GM23338 (cell line): ENCODE results near the gene RASGRP3. TPM values are rescaled to one million over a fixed set of nuclear protein-coding genes. Genes with fewer than 3 reads are reported as not detected.

Experiments used
- ATAC-seq: fragments of 200-7000 bp; cut with Tn5 transposase; 3 replicates; pipeline ENCODE4 v1.9.1; 2020
- DNase-seq: peaks from one replicate; pipeline ENCODE4 v3.0.0-alpha.2; 2015; ENCODE audit warnings: low spot score
- H2AFZ ChIP-seq: fragments of 200-600 bp; sonication (generic); 2 replicates; pipeline ENCODE4 v1.8.0; 2016; ENCODE audit warnings: antibody characterized with exemption, mild to moderate bottlenecking, moderate library complexity
- H3F3A ChIP-seq: fragments of 200-600 bp; sonication (generic); replicated peaks from 2 replicates; pipeline ENCODE4 v1.8.0; 2017; ENCODE audit warnings: antibody characterized with exemption, mixed run types, low read depth
- H3K27ac ChIP-seq: fragments of 200-600 bp; sonication (generic); 2 replicates; pipeline ENCODE4 v1.6.1; 2016; ENCODE audit warnings: low read depth
- H3K27me3 ChIP-seq: fragments of 200-600 bp; sonication (generic); 2 replicates; pipeline ENCODE4 v1.8.0; 2016; ENCODE audit warnings: mild to moderate bottlenecking, mixed run types, moderate library complexity; ENCODE audit not compliant: insufficient read depth
- H3K36me3 ChIP-seq: fragments of 200-600 bp; sonication (generic); 2 replicates; pipeline ENCODE4 v1.8.0; 2016; ENCODE audit warnings: mild to moderate bottlenecking; ENCODE audit not compliant: insufficient read depth
- H3K4me1 ChIP-seq: fragments of 200-600 bp; sonication (generic); 2 replicates; pipeline ENCODE4 v1.8.0; 2016; ENCODE audit warnings: mild to moderate bottlenecking, moderate library complexity; ENCODE audit not compliant: insufficient read depth
- H3K4me2 ChIP-seq: fragments of 200-600 bp; sonication (generic); 2 replicates; pipeline ENCODE4 v1.7.1; 2017; ENCODE audit warnings: mixed run types
- H3K4me3 ChIP-seq: fragments of 200-600 bp; sonication (generic); 2 replicates; pipeline ENCODE4 v1.6.1; 2016; ENCODE audit warnings: mixed run types
- H3K79me2 ChIP-seq: fragments of 200-600 bp; sonication (generic); replicated peaks from 2 replicates; pipeline ENCODE4 v1.8.0; 2017; ENCODE audit warnings: mild to moderate bottlenecking; ENCODE audit not compliant: insufficient read depth
- H3K9me2 ChIP-seq: fragments of 200-600 bp; sonication (generic); 2 replicates; pipeline ENCODE4 v1.8.0; 2017; ENCODE audit not compliant: insufficient read depth
- H4K20me1 ChIP-seq: fragments of 200-600 bp; sonication (generic); replicated peaks from 2 replicates; pipeline ENCODE4 v1.8.0; 2017; ENCODE audit warnings: mild to moderate bottlenecking; ENCODE audit not compliant: insufficient read depth
- H3K27ac Mint-ChIP-seq: 2 replicates; pipeline ENCODE4 v1.8.0; 2020; ENCODE audit warnings: inconsistent platforms, mild to moderate bottlenecking, moderate library complexity, mixed read lengths
- H3K27me3 Mint-ChIP-seq: 3 replicates; pipeline ENCODE4 v1.8.0; 2022; ENCODE audit warnings: low read depth, mild to moderate bottlenecking, moderate library complexity, mixed read lengths, inconsistent platforms; ENCODE audit not compliant: insufficient read depth, poor library complexity
- H3K36me3 Mint-ChIP-seq: 3 replicates; pipeline ENCODE4 v1.8.0; 2021; ENCODE audit warnings: low read depth, mild to moderate bottlenecking, inconsistent platforms, moderate library complexity, mixed read lengths
- H3K4me1 Mint-ChIP-seq: 3 replicates; pipeline ENCODE4 v1.8.0; 2020; ENCODE audit warnings: mild to moderate bottlenecking, inconsistent platforms, mixed read lengths
- H3K4me3 Mint-ChIP-seq: 3 replicates; pipeline ENCODE4 v1.8.0; 2021; ENCODE audit warnings: moderate library complexity, mild to moderate bottlenecking, inconsistent platforms, mixed read lengths
- H3K9me3 Mint-ChIP-seq: 3 replicates; pipeline ENCODE4 v1.8.0; 2020; ENCODE audit warnings: moderate library complexity, mild to moderate bottlenecking, inconsistent platforms, mixed read lengths
- CREB1 ChIP-seq: fragments of 250-450 bp; sonication (Bioruptor Pico); IDR thresholded peaks from 2 replicates; pipeline ENCODE4 v1.5.0; 2020; ENCODE audit warnings: low read depth, mild to moderate bottlenecking, moderate library complexity
- EZH2 ChIP-seq: fragments of 200-600 bp; sonication (generic); IDR thresholded peaks from one replicate; pipeline ENCODE4 v1.8.0; 2017; ENCODE audit warnings: antibody characterized with exemption, mild to moderate bottlenecking, low read depth; ENCODE audit not compliant: unreplicated experiment
- EZH2phosphoT487 ChIP-seq: fragments of 200-600 bp; sonication (generic); IDR thresholded peaks from one replicate; pipeline ENCODE4 v1.8.1; 2018; ENCODE audit warnings: antibody characterized with exemption; ENCODE audit not compliant: unreplicated experiment
- JUNB ChIP-seq: IDR thresholded peaks from one replicate; pipeline ENCODE4 v1.6.1; 2016; ENCODE audit warnings: antibody characterized with exemption; ENCODE audit not compliant: unreplicated experiment
- NANOG ChIP-seq: IDR thresholded peaks from 2 replicates; pipeline ENCODE4 v1.6.1; 2016; ENCODE audit warnings: antibody characterized with exemption, borderline replicate concordance
- POLR2AphosphoS5 ChIP-seq: IDR thresholded peaks from 2 replicates; pipeline ENCODE4 v1.6.1; 2016; ENCODE audit warnings: antibody characterized with exemption, low read depth
- STAT1 ChIP-seq: IDR thresholded peaks from one replicate; pipeline ENCODE4 v1.6.1; 2016; ENCODE audit warnings: antibody characterized with exemption; ENCODE audit not compliant: unreplicated experiment
- ZNF114 ChIP-seq: fragments of 250-450 bp; sonication (Bioruptor Pico); IDR thresholded peaks from 2 replicates; pipeline ENCODE4 v1.5.0; 2020; ENCODE audit warnings: mild to moderate bottlenecking, moderate library complexity
- ZNF331 ChIP-seq: fragments of 250-450 bp; sonication (Bioruptor Pico); IDR thresholded peaks from 2 replicates; pipeline ENCODE4 v1.5.0; 2020; ENCODE audit warnings: low read depth, mild to moderate bottlenecking, moderate library complexity
- polyA plus RNA-seq: library from polyadenylated mRNA; unstranded; fragments of >200 nt; fragmentation: Nextera tagmentation; extraction: Ambion mirVana; gene quantifications from 2 replicates; pipeline ENCODE4 v1.2.1, GENCODE V29; 2016
- total RNA-seq: library from RNA; depleted of rRNA; stranded (reverse); fragments of >200 nt; shearing (Covaris generic); gene quantifications from 2 replicates; pipeline ENCODE4 v1.2.3, GENCODE V29; 2014
- TF ChIP-seq, protein P1 (sequence below): IDR thresholded peaks from 2 replicates; pipeline ENCODE4 v1.6.1; 2016; ENCODE audit warnings: antibody characterized with exemption
- TF ChIP-seq, protein P2 (sequence below): fragments of 250-450 bp; sonication (Bioruptor Pico); IDR thresholded peaks from 2 replicates; pipeline ENCODE4 v1.5.0; 2020; ENCODE audit warnings: mild to moderate bottlenecking, moderate library complexity
- TF ChIP-seq, protein P3 (sequence below): IDR thresholded peaks from one replicate; pipeline ENCODE4 v1.6.1; 2018; ENCODE audit warnings: antibody characterized with exemption; ENCODE audit not compliant: unreplicated experiment

The RASGRP3 gene
- total and polyA plus RNA-seq, 2 experiments from 2014 or later, result 0.19 to 0.69 TPM

DNA sequence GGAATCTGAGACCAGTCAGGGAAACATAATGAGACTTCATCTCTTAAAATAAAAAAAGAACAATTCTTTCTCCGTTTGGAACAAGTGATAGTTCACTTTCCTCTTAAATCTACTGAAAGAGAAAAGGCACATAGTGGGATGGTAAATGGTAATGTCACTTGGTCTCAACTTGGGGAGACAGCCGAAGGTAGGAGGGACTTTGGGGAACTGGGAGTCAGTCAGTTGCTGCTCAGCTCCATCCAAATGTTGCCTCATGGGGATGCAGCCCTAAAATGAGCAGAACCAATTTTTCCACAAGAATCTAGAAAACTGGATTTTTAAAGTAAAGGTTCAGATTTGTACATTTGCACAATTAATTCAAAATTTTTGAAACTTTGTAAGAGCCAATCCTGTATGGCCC, 19.2 kb downstream of the RASGRP3 start (continued):
- TF ChIP-seq, protein P1, sequence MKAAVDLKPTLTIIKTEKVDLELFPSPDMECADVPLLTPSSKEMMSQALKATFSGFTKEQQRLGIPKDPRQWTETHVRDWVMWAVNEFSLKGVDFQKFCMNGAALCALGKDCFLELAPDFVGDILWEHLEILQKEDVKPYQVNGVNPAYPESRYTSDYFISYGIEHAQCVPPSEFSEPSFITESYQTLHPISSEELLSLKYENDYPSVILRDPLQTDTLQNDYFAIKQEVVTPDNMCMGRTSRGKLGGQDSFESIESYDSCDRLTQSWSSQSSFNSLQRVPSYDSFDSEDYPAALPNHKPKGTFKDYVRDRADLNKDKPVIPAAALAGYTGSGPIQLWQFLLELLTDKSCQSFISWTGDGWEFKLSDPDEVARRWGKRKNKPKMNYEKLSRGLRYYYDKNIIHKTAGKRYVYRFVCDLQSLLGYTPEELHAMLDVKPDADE, result no peak
- TF ChIP-seq STAT1 (no peak), ZNF331 (CRISPR knock-in tag) (no peak), ZNF114 (CRISPR knock-in tag) (no peak), CREB1 (CRISPR knock-in tag) (no peak)

DNA sequence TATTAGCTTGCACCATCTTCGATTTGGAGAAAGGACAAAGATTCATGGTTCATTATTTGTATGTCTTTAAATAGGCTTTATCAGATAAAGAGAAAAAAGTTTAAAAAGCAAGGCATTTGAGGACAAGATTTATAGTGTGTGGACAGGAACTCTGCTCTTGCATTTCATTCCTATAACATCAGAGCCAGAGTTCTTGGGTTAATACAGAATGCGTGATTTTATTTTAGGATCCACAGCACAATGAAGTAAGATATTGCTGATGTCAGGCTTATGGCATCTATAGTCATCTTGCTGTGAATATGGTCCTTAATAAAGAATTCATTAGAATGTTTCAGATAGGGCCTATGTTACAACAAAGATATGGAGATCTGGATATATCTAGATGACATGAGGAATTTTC, 19.7 kb downstream of the RASGRP3 start:
- Histone ChIP-seq H3F3A (no peaks in the 10 kb centered on the region), H4K20me1 (no peaks in the 10 kb centered on the region), H3K9me2 (peaks cover 12% of the 10 kb centered on the region; the same call in 1 of the 2 replicates), H2AFZ (no peak overlapping the region), H3K27ac (no peak overlapping the region), H3K4me3 (no peak overlapping the region), H3K36me3 (no peaks in the 10 kb centered on the region), H3K27me3 (no peaks in the 10 kb centered on the region), H3K4me2 (no peak overlapping the region), H3K4me1 (no peaks in the 10 kb centered on the region), H3K79me2 (no peaks in the 10 kb centered on the region)
- no peaks in the 10 kb centered on the region for H3K4me1 Mint-ChIP-seq
- H3K9me3 Mint-ChIP-seq, result no peaks in the 10 kb centered on the region; the same call in 2 of the 3 replicates
- H3K36me3 Mint-ChIP-seq, result no peaks in the 10 kb centered on the region
- DNase-seq, result no peak
- no peak overlapping the region for H3K27ac Mint-ChIP-seq
- H3K27me3 Mint-ChIP-seq, result peaks cover 3% of the 10 kb centered on the region
- ATAC-seq, result no peak
- H3K4me3 Mint-ChIP-seq, result no peak overlapping the region
- TF ChIP-seq ZNF114 (CRISPR knock-in tag), result no peak
- TF ChIP-seq, protein P1, result no peak
- TF ChIP-seq, protein P2, sequence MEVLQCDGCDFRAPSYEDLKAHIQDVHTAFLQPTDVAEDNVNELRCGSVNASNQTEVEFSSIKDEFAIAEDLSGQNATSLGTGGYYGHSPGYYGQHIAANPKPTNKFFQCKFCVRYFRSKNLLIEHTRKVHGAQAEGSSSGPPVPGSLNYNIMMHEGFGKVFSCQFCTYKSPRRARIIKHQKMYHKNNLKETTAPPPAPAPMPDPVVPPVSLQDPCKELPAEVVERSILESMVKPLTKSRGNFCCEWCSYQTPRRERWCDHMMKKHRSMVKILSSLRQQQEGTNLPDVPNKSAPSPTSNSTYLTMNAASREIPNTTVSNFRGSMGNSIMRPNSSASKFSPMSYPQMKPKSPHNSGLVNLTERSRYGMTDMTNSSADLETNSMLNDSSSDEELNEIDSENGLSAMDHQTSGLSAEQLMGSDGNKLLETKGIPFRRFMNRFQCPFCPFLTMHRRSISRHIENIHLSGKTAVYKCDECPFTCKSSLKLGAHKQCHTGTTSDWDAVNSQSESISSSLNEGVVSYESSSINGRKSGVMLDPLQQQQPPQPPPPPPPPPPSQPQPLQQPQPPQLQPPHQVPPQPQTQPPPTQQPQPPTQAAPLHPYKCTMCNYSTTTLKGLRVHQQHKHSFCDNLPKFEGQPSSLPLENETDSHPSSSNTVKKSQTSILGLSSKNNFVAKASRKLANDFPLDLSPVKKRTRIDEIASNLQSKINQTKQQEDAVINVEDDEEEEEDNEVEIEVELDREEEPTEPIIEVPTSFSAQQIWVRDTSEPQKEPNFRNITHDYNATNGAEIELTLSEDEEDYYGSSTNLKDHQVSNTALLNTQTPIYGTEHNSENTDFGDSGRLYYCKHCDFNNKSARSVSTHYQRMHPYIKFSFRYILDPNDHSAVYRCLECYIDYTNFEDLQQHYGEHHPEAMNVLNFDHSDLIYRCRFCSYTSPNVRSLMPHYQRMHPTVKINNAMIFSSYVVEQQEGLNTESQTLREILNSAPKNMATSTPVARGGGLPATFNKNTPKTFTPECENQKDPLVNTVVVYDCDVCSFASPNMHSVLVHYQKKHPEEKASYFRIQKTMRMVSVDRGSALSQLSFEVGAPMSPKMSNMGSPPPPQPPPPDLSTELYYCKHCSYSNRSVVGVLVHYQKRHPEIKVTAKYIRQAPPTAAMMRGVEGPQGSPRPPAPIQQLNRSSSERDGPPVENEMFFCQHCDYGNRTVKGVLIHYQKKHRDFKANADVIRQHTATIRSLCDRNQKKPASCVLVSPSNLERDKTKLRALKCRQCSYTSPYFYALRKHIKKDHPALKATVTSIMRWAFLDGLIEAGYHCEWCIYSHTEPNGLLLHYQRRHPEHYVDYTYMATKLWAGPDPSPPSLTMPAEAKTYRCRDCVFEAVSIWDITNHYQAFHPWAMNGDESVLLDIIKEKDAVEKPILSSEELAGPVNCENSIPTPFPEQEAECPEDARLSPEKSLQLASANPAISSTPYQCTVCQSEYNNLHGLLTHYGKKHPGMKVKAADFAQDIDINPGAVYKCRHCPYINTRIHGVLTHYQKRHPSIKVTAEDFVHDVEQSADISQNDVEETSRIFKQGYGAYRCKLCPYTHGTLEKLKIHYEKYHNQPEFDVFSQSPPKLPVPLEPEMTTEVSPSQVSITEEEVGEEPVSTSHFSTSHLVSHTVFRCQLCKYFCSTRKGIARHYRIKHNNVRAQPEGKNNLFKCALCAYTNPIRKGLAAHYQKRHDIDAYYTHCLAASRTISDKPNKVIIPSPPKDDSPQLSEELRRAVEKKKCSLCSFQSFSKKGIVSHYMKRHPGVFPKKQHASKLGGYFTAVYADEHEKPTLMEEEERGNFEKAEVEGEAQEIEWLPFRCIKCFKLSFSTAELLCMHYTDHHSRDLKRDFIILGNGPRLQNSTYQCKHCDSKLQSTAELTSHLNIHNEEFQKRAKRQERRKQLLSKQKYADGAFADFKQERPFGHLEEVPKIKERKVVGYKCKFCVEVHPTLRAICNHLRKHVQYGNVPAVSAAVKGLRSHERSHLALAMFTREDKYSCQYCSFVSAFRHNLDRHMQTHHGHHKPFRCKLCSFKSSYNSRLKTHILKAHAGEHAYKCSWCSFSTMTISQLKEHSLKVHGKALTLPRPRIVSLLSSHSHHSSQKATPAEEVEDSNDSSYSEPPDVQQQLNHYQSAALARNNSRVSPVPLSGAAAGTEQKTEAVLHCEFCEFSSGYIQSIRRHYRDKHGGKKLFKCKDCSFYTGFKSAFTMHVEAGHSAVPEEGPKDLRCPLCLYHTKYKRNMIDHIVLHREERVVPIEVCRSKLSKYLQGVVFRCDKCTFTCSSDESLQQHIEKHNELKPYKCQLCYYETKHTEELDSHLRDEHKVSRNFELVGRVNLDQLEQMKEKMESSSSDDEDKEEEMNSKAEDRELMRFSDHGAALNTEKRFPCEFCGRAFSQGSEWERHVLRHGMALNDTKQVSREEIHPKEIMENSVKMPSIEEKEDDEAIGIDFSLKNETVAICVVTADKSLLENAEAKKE (CRISPR knock-in tag), result no peak
- no peak for TF ChIP-seq STAT1
- TF ChIP-seq NANOG, result no peak
- no peak for TF ChIP-seq ZNF331 (CRISPR knock-in tag)
- no peak for TF ChIP-seq POLR2AphosphoS5
- no peak for TF ChIP-seq EZH2
- TF ChIP-seq CREB1 (CRISPR knock-in tag), result no peak
- TF ChIP-seq, protein P3, sequence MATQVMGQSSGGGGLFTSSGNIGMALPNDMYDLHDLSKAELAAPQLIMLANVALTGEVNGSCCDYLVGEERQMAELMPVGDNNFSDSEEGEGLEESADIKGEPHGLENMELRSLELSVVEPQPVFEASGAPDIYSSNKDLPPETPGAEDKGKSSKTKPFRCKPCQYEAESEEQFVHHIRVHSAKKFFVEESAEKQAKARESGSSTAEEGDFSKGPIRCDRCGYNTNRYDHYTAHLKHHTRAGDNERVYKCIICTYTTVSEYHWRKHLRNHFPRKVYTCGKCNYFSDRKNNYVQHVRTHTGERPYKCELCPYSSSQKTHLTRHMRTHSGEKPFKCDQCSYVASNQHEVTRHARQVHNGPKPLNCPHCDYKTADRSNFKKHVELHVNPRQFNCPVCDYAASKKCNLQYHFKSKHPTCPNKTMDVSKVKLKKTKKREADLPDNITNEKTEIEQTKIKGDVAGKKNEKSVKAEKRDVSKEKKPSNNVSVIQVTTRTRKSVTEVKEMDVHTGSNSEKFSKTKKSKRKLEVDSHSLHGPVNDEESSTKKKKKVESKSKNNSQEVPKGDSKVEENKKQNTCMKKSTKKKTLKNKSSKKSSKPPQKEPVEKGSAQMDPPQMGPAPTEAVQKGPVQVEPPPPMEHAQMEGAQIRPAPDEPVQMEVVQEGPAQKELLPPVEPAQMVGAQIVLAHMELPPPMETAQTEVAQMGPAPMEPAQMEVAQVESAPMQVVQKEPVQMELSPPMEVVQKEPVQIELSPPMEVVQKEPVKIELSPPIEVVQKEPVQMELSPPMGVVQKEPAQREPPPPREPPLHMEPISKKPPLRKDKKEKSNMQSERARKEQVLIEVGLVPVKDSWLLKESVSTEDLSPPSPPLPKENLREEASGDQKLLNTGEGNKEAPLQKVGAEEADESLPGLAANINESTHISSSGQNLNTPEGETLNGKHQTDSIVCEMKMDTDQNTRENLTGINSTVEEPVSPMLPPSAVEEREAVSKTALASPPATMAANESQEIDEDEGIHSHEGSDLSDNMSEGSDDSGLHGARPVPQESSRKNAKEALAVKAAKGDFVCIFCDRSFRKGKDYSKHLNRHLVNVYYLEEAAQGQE, result no peak
- no peak for TF ChIP-seq EZH2phosphoT487
- TF ChIP-seq JUNB, result no peak
